HG03565 (cell line): Measurements from ENCODE around the gene MGMT.

Source experiments
- ATAC-seq: cut with Tn5 transposase; IDR thresholded peaks from one replicate; pipeline ENCODE4 v1.9.1; 2021; ENCODE audit warnings: mild to moderate bottlenecking, moderate library complexity; ENCODE audit not compliant: unreplicated experiment

Gene MGMT

GRCh38 chr10:129784891-129785290, 317.9 kb downstream of the MGMT start:
- no peak for ATAC-seq

GRCh38 chr10:129785536-129785981, 318.5 kb downstream of the MGMT start:
- ATAC-seq: no peak

- no peak for ATAC-seq
Observed at GRCh38 chr10:129786216-129786615, 319.2 kb downstream of the MGMT start.

GRCh38 chr10:129787557-129787956, 320.5 kb downstream of the MGMT start:
- no peak for ATAC-seq

- no peak for ATAC-seq
Observed at GRCh38 chr10:129788215-129788614, 321.2 kb downstream of the MGMT start.

- ATAC-seq: no peak
Observed at GRCh38 chr10:129790715-129791446, 323.8 kb downstream of the MGMT start.

GRCh38 chr10:129792141-129792540, 325.1 kb downstream of the MGMT start:
- no peak for ATAC-seq

- ATAC-seq: no peak
Observed at GRCh38 chr10:129792864-129793263, 325.8 kb downstream of the MGMT start.

- no peak for ATAC-seq
Observed at GRCh38 chr10:129793479-129793878, 326.4 kb downstream of the MGMT start.

GRCh38 chr10:129793996-129794395, 327.0 kb downstream of the MGMT start:
- ATAC-seq: no peak

- no peak for ATAC-seq
Observed at GRCh38 chr10:129796710-129797420, 329.8 kb downstream of the MGMT start.

- no peak for ATAC-seq
Observed at GRCh38 chr10:129799942-129800341, 332.9 kb downstream of the MGMT start.

- ATAC-seq: no peak
Observed at GRCh38 chr10:129800796-129801340, 333.8 kb downstream of the MGMT start.

- no peak for ATAC-seq
Observed at GRCh38 chr10:129807211-129807610, 340.2 kb downstream of the MGMT start.

- no peak for ATAC-seq
Observed at GRCh38 chr10:129808092-129808983, 341.3 kb downstream of the MGMT start.

GRCh38 chr10:129809431-129809830, 342.4 kb downstream of the MGMT start:
- ATAC-seq: no peak

GRCh38 chr10:129809841-129810240, 342.8 kb downstream of the MGMT start:
- ATAC-seq: no peak

- ATAC-seq: no peak
Observed at GRCh38 chr10:129811208-129811607, 344.2 kb downstream of the MGMT start.

GRCh38 chr10:129812398-129812797, 345.4 kb downstream of the MGMT start:
- no peak for ATAC-seq

GRCh38 chr10:129814681-129815646, 347.9 kb downstream of the MGMT start:
- ATAC-seq: no peak
